WTC11 (cell line): Measurements from ENCODE around the gene BEND6. TPM values are rescaled to one million over a fixed set of nuclear protein-coding genes. Genes with fewer than 3 reads are reported as not detected.

Experiments used
- ATAC-seq: fragments of 200-7000 bp; cut with Tn5 transposase; 2 replicates; pipeline ENCODE4 v1.10.0; 2021; ENCODE audit warnings: mild to moderate bottlenecking, moderate library complexity
- CTCF ChIA-PET: fragments of 300-600 bp; sonication (Branson Sonifier 250); formaldehyde crosslinking; loops from one replicate; lab custom pipeline; 2021; ENCODE audit warnings: antibody characterized with exemption; lab: Charles Lee
- POLR2A ChIA-PET: fragments of 350-600 bp; sonication (Branson Sonifier 250); formaldehyde crosslinking; loops from one replicate; lab custom pipeline; 2021; ENCODE audit warnings: antibody characterized with exemption; lab: Charles Lee
- DNase-seq: peaks from one replicate; pipeline ENCODE4 v3.0.0; 2021; ENCODE audit warnings: low spot score
- H3K27ac Mint-ChIP-seq: 2 replicates; pipeline ENCODE4 v1.8.0; 2021; ENCODE audit warnings: mixed read lengths
- H3K27me3 Mint-ChIP-seq: 2 replicates; pipeline ENCODE4 v1.8.0; 2021; ENCODE audit warnings: low read depth, mild to moderate bottlenecking, moderate library complexity, mixed read lengths
- H3K36me3 Mint-ChIP-seq: 2 replicates; pipeline ENCODE4 v1.8.0; 2021; ENCODE audit warnings: mixed read lengths
- H3K4me1 Mint-ChIP-seq: 2 replicates; pipeline ENCODE4 v1.8.0; 2022; ENCODE audit warnings: mixed read lengths
- H3K4me3 Mint-ChIP-seq: 2 replicates; pipeline ENCODE4 v1.8.0; 2021; ENCODE audit warnings: mild to moderate bottlenecking, moderate library complexity, mixed read lengths
- H3K9me3 Mint-ChIP-seq: 2 replicates; pipeline ENCODE4 v1.8.0; 2021; ENCODE audit warnings: mixed read lengths
- ELF4 ChIP-seq: sonication (generic); formaldehyde crosslinking; IDR thresholded peaks from 2 replicates; pipeline ENCODE4 v1.8.1; 2022; ENCODE audit warnings: low read depth, mild to moderate bottlenecking, moderate library complexity, missing genetic modification reagents
- GRHL2 ChIP-seq: fragments of 250-450 bp; sonication (Bioruptor Pico); IDR thresholded peaks from 2 replicates; pipeline ENCODE4 v1.8.0; 2022; ENCODE audit warnings: mild to moderate bottlenecking, moderate library complexity; ENCODE audit not compliant: insufficient replicate concordance, severe bottlenecking
- PRRX2 ChIP-seq: fragments of 250-450 bp; sonication (Bioruptor Pico); IDR thresholded peaks from 2 replicates; pipeline ENCODE4 v1.8.0; 2021; ENCODE audit warnings: mild to moderate bottlenecking
- TEAD4 ChIP-seq: sonication (generic); formaldehyde crosslinking; IDR thresholded peaks from 2 replicates; pipeline ENCODE4 v1.8.0; 2022; ENCODE audit warnings: mild to moderate bottlenecking, missing genetic modification reagents
- TP53 ChIP-seq: sonication (generic); formaldehyde crosslinking; IDR thresholded peaks from 2 replicates; pipeline ENCODE4 v1.8.1; 2023; ENCODE audit warnings: mild to moderate bottlenecking, missing genetic modification reagents
- ZNF423 ChIP-seq: fragments of 250-450 bp; sonication (Bioruptor Pico); IDR thresholded peaks from 2 replicates; pipeline ENCODE4 v2.1.2; 2022; ENCODE audit warnings: mild to moderate bottlenecking, moderate library complexity
- total RNA-seq: library from RNA; stranded (reverse); gene quantifications from 3 replicates; pipeline ENCODE4 v1.2.3, GENCODE V29; 2021
- TF ChIP-seq, protein P1 (sequence below): fragments of 250-450 bp; sonication (Bioruptor Pico); IDR thresholded peaks from 2 replicates; pipeline ENCODE4 v1.9.0; 2021; ENCODE audit warnings: mild to moderate bottlenecking
- TF ChIP-seq, protein P2 (sequence below): fragments of 250-450 bp; sonication (Bioruptor Pico); conservative IDR thresholded peaks from 2 replicates; pipeline ENCODE4 v1.9.0; 2021; ENCODE audit warnings: mild to moderate bottlenecking
- TF ChIP-seq, protein P3 (sequence below): fragments of 250-450 bp; sonication (Bioruptor Pico); IDR thresholded peaks from 2 replicates; pipeline ENCODE4 v1.9.0; 2021; ENCODE audit warnings: mild to moderate bottlenecking
- TF ChIP-seq, protein P4 (sequence below): sonication (generic); formaldehyde crosslinking; IDR thresholded peaks from 2 replicates; pipeline ENCODE4 v1.8.1; 2023; ENCODE audit warnings: mild to moderate bottlenecking, moderate library complexity, missing genetic modification reagents

BEND6 gene
- total RNA-seq, 1 experiment from 2014 or later, result 1.5 TPM

DNA sequence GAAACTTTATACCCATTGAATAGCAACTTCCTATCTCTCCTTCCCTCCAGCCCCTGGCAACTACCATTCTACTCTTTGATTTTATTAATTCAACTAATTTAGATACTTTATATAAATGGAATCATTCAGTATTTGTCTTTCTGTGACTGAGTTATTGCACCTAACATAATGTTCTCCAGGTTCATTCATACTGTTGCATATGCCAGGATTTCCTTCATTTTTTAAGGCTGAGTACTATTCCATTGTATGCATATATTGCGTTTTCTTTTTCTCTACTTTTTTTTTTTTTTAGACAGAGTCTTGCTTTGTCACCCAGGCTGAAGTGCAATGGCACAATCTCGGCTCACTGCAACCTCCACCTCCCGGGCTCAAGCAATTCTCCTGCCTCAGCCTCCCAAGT is 49.5 kb upstream of the BEND6 start:
- CTCF ChIA-PET, result interaction anchor here (1.6 to 3.2 kb wide), 4 partner anchors 23 to 415 kb away, joined by 4 to 34 read pairs (median 14); partner anchors contain the start of gene PRIM2
- ATAC-seq (no peak), DNase-seq (no peak)
- no peaks in the 10 kb centered on the region for H3K9me3 Mint-ChIP-seq
- TF ChIP-seq, protein P1, sequence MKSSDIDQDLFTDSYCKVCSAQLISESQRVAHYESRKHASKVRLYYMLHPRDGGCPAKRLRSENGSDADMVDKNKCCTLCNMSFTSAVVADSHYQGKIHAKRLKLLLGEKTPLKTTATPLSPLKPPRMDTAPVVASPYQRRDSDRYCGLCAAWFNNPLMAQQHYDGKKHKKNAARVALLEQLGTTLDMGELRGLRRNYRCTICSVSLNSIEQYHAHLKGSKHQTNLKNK (CRISPR knock-in tag), result no peak
- TF ChIP-seq GRHL2 (CRISPR knock-in tag), result no peak
- TF ChIP-seq, protein P2, sequence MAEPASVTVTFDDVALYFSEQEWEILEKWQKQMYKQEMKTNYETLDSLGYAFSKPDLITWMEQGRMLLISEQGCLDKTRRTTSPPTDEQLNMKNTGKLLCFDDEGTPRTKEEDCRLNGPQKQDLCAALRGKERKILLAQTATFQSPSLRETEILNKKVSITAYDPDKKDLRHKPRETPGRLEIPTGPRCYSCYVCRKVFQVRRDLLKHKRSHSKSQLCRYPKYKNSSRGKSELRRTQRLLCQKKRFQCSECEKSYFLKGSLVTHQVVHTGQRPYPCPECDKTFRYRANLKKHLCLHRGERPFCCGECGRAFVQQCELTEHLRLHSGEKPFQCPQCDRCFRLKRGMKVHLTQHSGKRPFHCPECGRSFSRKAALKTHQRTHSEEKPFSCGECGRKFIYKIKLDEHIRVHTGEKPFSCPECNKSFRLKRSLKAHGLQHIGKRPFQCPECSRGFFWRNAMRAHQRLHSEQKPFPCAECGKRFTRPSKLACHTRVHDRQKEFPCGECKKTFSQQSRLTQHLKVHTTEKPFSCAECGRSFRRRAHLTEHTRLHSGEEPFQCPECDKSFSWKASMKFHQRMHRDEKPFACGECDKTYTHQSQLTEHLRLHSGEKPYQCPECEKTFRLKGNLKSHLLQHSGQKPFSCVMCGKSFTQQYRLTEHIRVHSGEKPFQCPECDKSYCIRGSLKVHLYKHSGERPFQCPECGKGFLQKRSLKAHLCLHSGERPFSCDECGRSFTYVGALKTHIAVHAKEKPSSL (CRISPR knock-in tag), result no peak
- TF ChIP-seq, all 79 proteins: peak for 0
- peaks cover 8% of the 10 kb centered on the region for H3K4me1 Mint-ChIP-seq
- no peaks in the 10 kb centered on the region for H3K36me3 Mint-ChIP-seq
- no peaks in the 10 kb centered on the region for H3K27me3 Mint-ChIP-seq
- no peak overlapping the region for H3K27ac Mint-ChIP-seq
- no peak overlapping the region for H3K4me3 Mint-ChIP-seq
- POLR2A ChIA-PET, result no interaction called here

DNA sequence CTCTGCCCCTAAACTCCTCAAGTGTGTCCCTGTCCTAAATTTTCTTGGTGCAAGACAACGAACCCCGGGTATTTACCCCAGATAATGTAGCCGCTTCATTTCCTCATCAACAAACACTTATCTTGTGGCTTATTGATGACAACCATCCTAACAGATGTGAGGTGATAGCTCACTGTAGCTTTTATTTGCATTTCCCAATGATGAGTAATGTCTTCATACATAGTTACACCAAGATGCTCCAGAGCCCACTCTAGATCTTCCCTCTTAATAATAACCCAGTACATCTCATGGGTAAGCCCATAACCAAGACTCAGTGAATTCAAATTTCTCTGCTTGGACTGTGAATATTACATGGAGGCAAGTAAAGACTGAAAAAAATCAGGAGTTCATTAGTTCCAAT is 48.2 kb upstream of the BEND6 start:
- Mint-ChIP-seq H3K9me3 (no peaks in the 10 kb centered on the region), H3K27ac (no peak overlapping the region), H3K36me3 (no peaks in the 10 kb centered on the region), H3K4me1 (peaks cover 18% of the 10 kb centered on the region), H3K4me3 (no peak overlapping the region), H3K27me3 (no peaks in the 10 kb centered on the region)
- TF ChIP-seq ZNF423, result no peak
- TF ChIP-seq, protein P3, sequence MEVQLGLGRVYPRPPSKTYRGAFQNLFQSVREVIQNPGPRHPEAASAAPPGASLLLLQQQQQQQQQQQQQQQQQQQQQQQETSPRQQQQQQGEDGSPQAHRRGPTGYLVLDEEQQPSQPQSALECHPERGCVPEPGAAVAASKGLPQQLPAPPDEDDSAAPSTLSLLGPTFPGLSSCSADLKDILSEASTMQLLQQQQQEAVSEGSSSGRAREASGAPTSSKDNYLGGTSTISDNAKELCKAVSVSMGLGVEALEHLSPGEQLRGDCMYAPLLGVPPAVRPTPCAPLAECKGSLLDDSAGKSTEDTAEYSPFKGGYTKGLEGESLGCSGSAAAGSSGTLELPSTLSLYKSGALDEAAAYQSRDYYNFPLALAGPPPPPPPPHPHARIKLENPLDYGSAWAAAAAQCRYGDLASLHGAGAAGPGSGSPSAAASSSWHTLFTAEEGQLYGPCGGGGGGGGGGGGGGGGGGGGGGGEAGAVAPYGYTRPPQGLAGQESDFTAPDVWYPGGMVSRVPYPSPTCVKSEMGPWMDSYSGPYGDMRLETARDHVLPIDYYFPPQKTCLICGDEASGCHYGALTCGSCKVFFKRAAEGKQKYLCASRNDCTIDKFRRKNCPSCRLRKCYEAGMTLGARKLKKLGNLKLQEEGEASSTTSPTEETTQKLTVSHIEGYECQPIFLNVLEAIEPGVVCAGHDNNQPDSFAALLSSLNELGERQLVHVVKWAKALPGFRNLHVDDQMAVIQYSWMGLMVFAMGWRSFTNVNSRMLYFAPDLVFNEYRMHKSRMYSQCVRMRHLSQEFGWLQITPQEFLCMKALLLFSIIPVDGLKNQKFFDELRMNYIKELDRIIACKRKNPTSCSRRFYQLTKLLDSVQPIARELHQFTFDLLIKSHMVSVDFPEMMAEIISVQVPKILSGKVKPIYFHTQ (CRISPR knock-in tag), result no peak
- DNase-seq (no peak), ATAC-seq (no peak)
- ChIA-PET CTCF (interaction anchor here (1.0 kb wide), 1 partner anchor 48 kb away, joined by 3 read pairs; the partner anchor contains the start of gene BEND6), POLR2A (no interaction called here)

DNA sequence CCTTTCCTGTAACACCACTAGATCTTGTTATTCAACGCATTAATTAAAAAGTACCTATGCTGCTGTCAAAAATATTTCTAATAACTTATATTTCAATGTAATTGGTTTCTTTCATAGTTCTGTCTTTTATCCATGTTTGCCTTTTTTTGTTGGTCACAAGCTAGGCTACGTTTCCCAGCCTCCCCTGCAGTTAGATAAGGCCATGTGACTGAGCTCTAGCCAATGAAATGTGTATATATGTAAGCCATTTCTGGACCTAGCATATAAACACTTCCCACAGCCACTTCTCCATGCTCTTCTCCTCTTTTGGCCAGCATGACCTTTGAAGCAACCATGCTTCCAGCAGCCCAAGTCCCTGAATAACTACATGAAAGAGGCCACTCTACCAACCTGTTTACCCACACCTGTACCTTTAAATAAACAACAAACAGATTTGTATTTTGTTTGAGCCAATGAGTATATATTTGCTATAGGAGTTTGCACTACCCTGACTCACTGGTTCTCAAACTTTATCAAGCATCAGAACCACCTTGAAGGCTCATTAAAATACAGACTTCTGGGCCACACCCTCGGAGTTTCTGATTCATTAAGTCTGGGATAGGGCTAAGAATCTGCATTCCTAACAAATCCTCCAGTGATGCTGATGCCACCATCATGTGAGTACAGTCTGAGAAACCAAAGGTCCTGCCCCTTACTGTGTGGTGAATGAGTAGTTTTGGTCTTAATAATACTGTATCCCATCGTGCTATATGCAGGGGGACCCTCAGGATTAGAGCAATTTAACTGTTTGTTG is 45.6 kb upstream of the BEND6 start:
- Mint-ChIP-seq H3K27me3 (no peaks in the 10 kb centered on the region), H3K9me3 (no peaks in the 10 kb centered on the region), H3K27ac (no peak overlapping the region), H3K4me1 (peaks cover 18% of the 10 kb centered on the region), H3K4me3 (no peak overlapping the region), H3K36me3 (no peaks in the 10 kb centered on the region)
- CTCF ChIA-PET, result interaction anchor here (0.7 kb wide), 1 partner anchor 46 kb away, joined by 3 read pairs; the partner anchor contains the start of gene BEND6
- DNase-seq, result no peak
- POLR2A ChIA-PET, result no interaction called here
- TF ChIP-seq ELF4 (CRISPR knock-in tag) (no peak), TP53 (CRISPR knock-in tag) (no peak), PRRX2 (CRISPR knock-in tag) (no peak)
- TF ChIP-seq, protein P1 (CRISPR knock-in tag), result no peak
- ATAC-seq, result no peak

DNA sequence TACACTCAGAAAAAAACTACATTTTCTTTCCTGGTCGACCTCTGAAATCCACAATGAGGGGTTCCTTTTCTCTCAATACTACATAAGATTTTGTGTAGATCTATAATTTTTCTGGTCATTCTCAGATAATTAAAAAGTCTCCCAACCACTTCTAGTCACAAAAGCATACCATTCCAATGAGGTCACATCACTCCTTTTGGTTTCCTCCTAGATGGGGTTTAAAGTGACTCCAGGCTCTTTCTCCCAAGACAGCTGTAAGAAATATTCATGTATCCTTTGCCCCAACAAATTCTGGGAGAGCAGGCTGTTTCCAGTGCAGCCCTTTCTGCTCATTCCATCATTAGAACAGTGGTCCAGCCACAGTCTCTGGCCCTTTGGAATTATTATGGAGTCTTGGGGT is 43.1 kb upstream of the BEND6 start:
- DNase-seq (no peak), ATAC-seq (peak; percentile 43)
- TF ChIP-seq, protein P4, sequence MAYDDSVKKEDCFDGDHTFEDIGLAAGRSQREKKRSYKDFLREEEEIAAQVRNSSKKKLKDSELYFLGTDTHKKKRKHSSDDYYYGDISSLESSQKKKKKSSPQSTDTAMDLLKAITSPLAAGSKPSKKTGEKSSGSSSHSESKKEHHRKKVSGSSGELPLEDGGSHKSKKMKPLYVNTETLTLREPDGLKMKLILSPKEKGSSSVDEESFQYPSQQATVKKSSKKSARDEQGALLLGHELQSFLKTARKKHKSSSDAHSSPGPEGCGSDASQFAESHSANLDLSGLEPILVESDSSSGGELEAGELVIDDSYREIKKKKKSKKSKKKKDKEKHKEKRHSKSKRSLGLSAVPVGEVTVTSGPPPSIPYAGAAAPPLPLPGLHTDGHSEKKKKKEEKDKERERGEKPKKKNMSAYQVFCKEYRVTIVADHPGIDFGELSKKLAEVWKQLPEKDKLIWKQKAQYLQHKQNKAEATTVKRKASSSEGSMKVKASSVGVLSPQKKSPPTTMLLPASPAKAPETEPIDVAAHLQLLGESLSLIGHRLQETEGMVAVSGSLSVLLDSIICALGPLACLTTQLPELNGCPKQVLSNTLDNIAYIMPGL (CRISPR knock-in tag), result no peak
- TF ChIP-seq TEAD4 (CRISPR knock-in tag), result no peak
- H3K36me3 Mint-ChIP-seq, result no peaks in the 10 kb centered on the region
- no peaks in the 10 kb centered on the region for H3K27me3 Mint-ChIP-seq
- ChIA-PET POLR2A (no interaction called here), CTCF (interaction anchor here (0.6 to 2.7 kb wide), 4 partner anchors 8 to 43 kb away, joined by 3 to 29 read pairs (median 6); partner anchors contain the start of gene BEND6)
- H3K4me1 Mint-ChIP-seq, result peaks cover 18% of the 10 kb centered on the region
- no peak overlapping the region for H3K27ac Mint-ChIP-seq
- H3K4me3 Mint-ChIP-seq, result no peak overlapping the region
- no peaks in the 10 kb centered on the region for H3K9me3 Mint-ChIP-seq
